ENCODE measurements around the gene OR4N5.
"Not testable (repeated sequence)": the region's sequence is repeated elsewhere in the genome, so short reads cannot be mapped to it uniquely, and the experiment has no call there.

Gene OR4N5, protein sequence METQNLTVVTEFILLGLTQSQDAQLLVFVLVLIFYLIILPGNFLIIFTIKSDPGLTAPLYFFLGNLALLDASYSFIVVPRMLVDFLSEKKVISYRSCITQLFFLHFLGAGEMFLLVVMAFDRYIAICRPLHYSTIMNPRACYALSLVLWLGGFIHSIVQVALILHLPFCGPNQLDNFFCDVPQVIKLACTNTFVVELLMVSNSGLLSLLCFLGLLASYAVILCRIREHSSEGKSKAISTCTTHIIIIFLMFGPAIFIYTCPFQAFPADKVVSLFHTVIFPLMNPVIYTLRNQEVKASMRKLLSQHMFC

GRCh38 chr14:20138520-20138919, at the start of gene OR4N5:
TSS of gene OR4N5 (plus strand) at chr14:20138820. CDS start at chr14:20143736, 4,916 bp downstream.
- DNase-seq (ENCODE audit: low read depth, low spot score): no peak

- no peak for DNase-seq (ENCODE audit: low read depth, low spot score)
These were observed 46.6 kb upstream of the OR4N5 start for GRCh38 chr14:20092050-20092449.

GRCh38 chr14:20093442-20093841, 45.2 kb upstream of the OR4N5 start:
- DNase-seq (ENCODE audit: low read depth, low spot score): no peak

DNA sequence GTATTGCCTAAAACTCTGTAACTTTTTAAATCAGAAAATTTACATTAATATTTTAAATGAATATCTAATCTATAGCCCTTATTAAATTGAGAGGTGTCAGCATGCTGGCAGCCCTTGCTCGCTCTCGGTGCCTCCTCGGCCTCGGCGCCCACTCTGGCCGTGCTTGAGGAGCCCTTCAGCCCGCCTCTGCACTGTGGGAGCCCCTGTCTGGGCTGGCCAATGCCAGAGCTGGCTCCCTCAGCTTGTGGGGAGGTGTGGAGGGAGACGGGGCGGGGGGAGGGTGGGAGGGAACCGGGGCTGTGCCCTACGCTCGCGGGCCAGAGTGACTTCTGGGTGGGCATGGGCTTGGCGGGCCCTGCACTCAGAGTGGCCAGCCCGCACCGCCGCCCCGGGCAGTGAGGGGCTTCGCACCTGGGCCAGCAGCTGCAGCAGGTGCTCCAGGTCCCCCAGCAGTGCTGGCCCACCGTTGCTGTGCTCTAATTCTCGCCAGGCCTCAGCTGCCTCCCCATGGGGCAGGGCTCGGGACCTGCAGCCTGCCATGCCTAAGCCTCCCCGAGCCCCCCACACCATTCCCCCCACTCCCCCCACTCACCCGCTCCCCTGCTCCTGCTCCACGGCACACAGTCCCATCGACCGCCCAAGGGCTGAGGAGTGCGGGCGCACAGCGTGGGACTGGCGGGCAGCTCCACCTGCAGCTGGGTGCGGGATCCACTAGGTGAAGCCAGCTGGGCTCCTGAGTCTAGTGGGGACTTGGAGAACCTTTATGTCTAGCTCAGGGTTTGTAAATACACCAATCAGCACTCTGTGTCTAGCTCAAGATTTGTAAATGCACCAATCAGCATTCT, 39.5 kb upstream of the OR4N5 start:
- DNase-seq (ENCODE audit: low read depth, low spot score): not testable (repeated sequence)

DNA sequence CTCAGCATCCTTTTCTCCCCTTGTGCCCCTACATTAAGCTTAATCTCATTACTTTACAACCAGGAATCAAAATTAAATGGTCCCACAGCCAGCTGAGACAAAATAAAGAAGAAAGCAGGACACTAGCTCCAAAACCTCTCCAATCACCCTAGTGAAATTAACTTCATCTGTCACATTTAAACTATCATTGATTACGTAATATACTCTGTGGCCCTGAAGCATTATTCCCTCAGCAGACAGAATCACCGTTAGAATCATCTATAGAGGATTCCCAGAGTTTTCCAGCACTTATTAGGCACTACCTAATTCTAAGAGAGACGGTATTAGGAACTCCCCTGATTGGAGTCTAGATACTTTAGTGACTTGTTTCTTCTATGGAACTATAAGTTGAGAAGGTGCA, 28.2 kb upstream of the OR4N5 start, which contains the start of gene OR4K17:
Gene OR4K17, plus strand, starts transcription at position 302 of the 400 bp plus-strand sequence. CDS start 6,761 bp downstream, outside the sequence.
- DNase-seq (ENCODE audit: low read depth, low spot score): no peak

DNA sequence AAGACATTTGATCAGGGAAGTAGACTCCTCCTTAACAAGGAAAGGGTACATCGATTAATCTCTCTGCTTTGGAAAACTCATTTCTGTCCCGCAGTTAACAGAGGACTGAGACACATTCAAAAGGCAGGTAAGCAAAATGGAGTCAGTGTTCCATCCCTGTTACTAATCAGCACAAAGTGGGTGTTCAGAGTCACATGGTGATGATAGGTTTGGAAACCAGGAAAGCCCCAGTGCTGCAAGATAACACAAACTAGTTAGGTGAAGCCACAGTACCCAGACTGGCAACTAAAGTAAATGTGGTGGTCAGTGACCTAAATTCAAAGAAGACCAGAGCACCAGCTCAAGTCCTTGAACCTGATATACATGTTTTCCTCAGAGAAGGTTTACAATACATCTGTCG, 26.3 kb upstream of the OR4N5 start:
- no peak for DNase-seq (ENCODE audit: low read depth, low spot score)

DNA sequence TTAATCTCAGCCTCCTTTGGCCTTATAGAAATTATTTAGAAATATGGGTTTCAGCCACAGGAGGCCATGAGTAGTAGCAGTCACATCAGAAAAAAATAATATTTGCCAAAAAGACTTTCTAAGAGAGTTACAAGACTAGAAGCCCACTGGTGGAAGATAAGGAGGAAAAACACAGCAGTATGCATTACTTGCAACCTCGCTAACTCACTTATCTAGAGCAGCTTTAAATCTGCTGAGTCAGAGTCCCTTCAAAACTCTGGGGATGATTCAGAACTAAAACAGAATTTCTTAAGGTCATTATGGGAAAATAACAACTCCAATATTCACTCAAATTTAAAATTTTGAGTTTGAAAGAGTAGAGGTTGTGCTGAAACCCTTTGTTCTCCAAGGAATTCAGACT, 21.9 kb upstream of the OR4N5 start:
- no peak for DNase-seq (ENCODE audit: low read depth, low spot score)

- DNase-seq (ENCODE audit: low read depth, low spot score): no peak
These were observed 19.8 kb upstream of the OR4N5 start for GRCh38 chr14:20118795-20119194.

- DNase-seq (ENCODE audit: low read depth, low spot score): no peak
These were observed 5.3 kb downstream of the OR4N5 start for GRCh38 chr14:20143911-20144310.

DNA sequence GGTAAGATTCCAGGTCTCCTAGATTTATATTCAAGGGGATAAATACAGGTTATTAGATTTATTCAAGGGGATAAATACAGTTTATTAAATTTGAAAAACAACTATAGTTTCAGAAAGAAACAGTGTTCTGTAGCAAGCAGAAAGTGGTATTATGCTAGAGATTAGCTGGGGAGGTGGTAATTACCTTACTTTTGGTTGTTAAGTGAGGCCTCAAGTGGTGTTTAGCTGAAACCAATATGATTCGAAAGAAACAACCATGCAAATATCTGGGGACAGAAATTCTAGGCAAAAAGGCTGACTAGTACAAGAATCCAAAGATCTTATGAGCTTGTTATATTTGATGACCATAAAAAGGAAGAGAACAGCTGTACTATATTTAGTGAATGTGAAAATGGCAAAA, 6.2 kb downstream of the OR4N5 start:
- no peak for DNase-seq (ENCODE audit: low read depth, low spot score)

DNA sequence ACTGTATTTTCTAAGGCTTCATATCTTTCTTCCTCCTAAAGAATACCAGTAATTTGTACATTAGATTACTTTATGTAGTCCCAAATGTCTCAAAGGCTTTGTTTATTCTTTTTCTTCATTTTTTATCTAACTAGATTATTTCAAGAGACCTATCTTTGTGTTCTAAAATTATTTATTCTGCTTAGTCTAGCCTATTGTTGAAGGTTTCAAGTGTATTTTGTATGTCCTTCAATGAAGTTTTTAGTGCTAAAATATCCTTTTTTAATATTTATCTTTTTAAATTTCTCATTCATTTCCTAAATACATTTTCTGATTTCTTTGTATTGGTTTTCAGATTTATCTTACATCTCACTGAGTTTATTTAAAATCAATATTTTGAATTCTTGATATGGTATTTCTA, 25.8 kb downstream of the OR4N5 start:
- no peak for DNase-seq (ENCODE audit: low read depth, low spot score)

GRCh38 chr14:20167091-20167490, 28.5 kb downstream of the OR4N5 start:
- no peak for DNase-seq (ENCODE audit: low read depth, low spot score)

DNA sequence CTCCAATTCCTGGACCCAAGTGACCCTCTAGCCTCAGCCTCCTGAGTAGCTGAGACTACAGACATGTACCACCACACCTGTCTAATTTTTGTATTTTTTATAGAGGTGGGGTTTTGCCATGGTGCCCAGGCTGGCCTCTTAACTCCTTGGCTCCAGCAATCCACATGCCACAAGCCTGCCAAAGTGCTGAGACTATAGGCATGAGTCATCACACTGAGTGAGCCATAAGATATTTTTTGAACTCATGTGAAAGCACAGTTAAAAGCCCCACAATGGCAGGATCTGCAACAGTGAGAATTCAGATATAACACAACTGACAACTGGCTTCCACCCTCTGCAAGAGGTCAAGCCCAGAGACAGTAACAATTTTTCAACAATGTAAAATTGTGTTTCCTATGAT, 31.2 kb downstream of the OR4N5 start:
- DNase-seq (ENCODE audit: low read depth, low spot score): not testable (repeated sequence)

DNA sequence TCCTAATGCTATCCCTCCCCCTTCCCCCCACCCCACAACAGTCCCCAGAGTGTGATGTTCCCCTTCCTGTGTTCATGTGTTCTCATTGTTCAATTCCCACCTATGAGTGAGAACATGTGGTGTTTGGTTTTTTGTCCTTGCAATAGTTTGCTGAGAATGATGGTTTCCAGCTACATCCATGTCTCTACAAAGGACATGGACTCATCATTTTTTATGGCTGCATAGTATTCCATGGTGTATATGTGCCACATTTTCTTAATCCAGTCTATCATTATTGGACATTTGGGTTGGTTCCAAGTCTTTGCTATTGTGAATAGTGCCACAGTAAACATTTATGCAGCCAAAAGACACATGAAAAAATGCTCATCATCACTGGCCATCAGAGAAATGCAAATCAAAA, 35.6 kb downstream of the OR4N5 start:
- not testable (repeated sequence) for DNase-seq (ENCODE audit: low read depth, low spot score)

- no peak for DNase-seq (ENCODE audit: low read depth, low spot score)
These were observed 37.7 kb downstream of the OR4N5 start for GRCh38 chr14:20176330-20176729.

DNA sequence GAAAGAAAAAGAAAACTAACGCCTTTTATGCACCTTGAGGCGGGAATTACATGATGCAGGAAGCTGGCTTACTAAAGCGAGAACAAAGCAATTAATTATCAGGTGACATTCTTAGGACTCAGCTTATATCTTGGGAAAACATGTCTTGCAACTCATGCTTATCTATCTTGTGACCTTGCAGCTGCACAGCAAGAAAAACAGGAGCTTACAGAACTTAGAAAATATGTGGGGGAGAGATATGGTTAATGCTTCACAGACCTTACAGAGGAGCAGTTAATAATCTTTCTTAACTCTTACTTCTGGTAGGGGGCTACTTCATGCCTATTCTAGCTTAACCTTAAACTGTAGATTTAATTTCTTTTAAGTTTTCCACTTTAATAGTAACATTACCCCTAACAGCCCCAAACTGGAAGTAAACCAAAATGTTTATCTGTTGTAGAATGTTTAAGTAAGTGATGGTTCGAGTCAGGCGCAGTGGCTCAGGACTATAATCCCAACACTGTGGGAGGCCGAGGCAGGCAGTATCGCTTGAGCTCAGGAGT, 38.9 kb downstream of the OR4N5 start:
- no peak for DNase-seq (ENCODE audit: low read depth, low spot score)

DNA sequence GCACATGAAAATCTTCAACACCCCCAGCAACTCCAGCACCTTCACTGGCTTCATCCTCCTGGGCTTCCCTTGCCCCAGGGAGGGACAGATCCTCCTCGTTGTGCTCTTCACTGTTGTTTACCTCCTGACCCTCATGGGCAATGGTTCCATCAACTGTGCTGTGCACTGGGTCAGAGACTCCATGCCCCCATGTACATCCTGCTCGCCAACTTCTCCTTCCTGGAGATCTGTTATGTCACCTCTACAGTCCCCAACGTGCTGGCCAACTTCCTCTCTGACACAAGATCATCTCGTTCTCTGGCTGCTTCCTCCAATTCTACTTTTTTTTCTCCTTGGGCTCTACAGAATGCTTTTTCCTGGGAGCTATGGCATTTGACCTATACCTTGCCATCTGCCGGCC, 40.6 kb downstream of the OR4N5 start:
- no peak for DNase-seq (ENCODE audit: low read depth, low spot score)

DNA sequence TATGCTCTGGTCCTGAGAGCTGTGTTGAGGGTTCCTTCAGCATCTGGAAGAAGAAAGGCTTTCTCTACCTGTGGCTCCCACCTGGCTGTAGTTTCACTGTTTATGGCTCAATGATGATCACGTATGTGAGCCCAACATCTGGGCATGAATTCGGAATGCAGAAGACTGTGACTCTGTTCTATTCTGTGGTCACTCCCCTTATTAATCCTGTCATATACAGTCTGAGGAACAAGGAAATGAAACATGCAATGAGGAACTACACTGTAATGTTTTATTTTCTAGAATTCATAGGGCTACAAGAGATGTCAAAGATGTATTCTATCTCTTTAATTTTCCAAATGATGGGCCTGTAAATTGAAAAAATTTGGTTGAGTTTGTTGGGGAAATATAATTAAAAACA, 41.3 kb downstream of the OR4N5 start:
- no peak for DNase-seq (ENCODE audit: low read depth, low spot score)

DNA sequence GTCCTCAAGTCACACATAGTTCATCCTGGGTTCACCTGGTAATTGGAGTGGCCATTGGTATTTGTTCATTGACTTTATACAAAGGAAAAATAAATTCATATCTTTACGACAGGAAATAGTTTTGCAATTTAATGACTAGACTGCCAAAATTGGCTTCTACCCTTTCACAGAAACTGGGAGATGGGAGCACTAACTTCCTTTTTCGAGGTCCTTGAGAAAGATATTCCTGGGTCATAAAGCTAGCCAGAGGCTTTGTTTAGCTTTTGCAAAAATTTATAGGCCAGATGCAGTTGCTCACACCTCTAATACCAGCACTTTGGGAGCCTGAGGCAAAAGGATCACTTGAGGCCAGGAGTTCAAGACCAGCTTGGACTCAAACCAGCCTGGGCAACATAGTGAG, 41.9 kb downstream of the OR4N5 start:
- DNase-seq (ENCODE audit: low read depth, low spot score): no peak

DNA sequence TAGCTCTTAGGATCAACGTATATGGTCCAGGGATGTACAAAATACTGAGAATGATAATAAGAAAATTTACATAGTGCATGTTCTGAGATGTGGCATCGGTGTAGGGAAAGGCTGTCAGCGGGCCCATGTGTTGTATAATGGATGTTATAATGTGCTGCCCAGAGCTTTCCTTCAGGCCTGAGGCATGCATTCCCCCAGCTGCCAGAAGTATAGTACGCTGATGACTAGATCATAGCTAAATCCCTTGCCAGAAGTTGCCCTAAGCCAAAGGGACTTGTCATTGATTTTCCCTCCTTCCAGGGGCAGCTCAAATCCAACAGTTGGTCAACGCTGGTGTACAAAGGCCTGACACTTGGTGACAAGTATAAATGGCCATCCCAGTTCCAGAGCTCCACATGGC, 45.6 kb downstream of the OR4N5 start:
- no peak for DNase-seq (ENCODE audit: low read depth, low spot score)

- no peak for DNase-seq (ENCODE audit: low read depth, low spot score)
These were observed 52.0 kb downstream of the OR4N5 start, which contains the start of gene OR11G2 for GRCh38 chr14:20190596-20190995. TSS of gene OR11G2 (plus strand) at chr14:20190896. CDS start at chr14:20197438, 6,542 bp downstream.

GRCh38 chr14:20191396-20191795, 52.8 kb downstream of the OR4N5 start:
- no peak for DNase-seq (ENCODE audit: low read depth, low spot score)
